HCT116 (cell line): Measurements from ENCODE around the gene RELB. TPM values are rescaled to one million over a fixed set of nuclear protein-coding genes. Genes with fewer than 3 reads are reported as not detected.

Experiments used
- ATAC-seq: fragments of 200-7000 bp; cut with Tn5 transposase; 2 replicates; pipeline ENCODE4 v1.9.1; 2020; ENCODE audit warnings: mild to moderate bottlenecking, moderate library complexity
- BruUV-seq: library from RNA; stranded (reverse); fragments of 400-500 nt; replicated peaks from 2 replicates; lab custom pipeline; 2021; lab: Mats Ljungman, UMichigan
- CTCF ChIA-PET: fragments of 300-600 bp; sonication (Branson Sonifier 250); formaldehyde crosslinking; loops from one replicate; lab custom pipeline; 2021; ENCODE audit warnings: antibody characterized with exemption; lab: Charles Lee
- POLR2A ChIA-PET: fragments of 300-600, 350-600 bp; sonication (Branson Sonifier 250); formaldehyde crosslinking; loops from one replicate; lab custom pipeline; 2021; ENCODE audit warnings: antibody characterized with exemption; lab: Charles Lee
- RAD21 ChIA-PET, 2 experiments: fragments of 300-600 bp; sonication (Branson Sonifier 250); formaldehyde crosslinking; loops; one replicate each; lab custom pipeline; 2023; ENCODE audit warnings: low total read pairs in 2 of 2; ENCODE audit not compliant: uncharacterized antibody in 2 of 2, unreplicated experiment in 2 of 2, low non-redundant PET in 1 of 2; lab: Charles Lee
- DNase-seq: peaks from one replicate; pipeline ENCODE4 v3.0.0-alpha.2; 2010; ENCODE audit warnings: low read depth, low spot score
- H2AFZ ChIP-seq: fragments of 200-600 bp; shearing (Covaris generic), sonication (generic); 2 replicates; pipeline ENCODE4 v1.6.1; 2017; ENCODE audit warnings: low read depth, mixed run types, mixed read lengths, antibody characterized with exemption, low read length; ENCODE audit not compliant: poor library complexity, severe bottlenecking
- H3K27ac ChIP-seq: 2 replicates; pipeline ENCODE4 v1.5.1; 2012; ENCODE audit warnings: low read depth, low read length
- H3K27me3 ChIP-seq: fragments of 200-600 bp; sonication (generic); 2 replicates; pipeline ENCODE4 v1.6.1; 2016; ENCODE audit warnings: mixed run types, low read length, mixed read lengths; ENCODE audit not compliant: insufficient read depth
- H3K36me3 ChIP-seq, 2 experiments: fragments of 200-500 bp in 1 of 2; fragments of 200-600 bp in 1 of 2; sonication (Bioruptor generic) in 1 of 2; sonication (generic) in 1 of 2; 2 replicates each; pipeline versions ENCODE4 v1.5.1 to v1.6.1; 2014 to 2016; ENCODE audit warnings: low read length in 2 of 2, inconsistent platforms in 1 of 2, mixed read lengths in 1 of 2, mixed run types in 1 of 2; ENCODE audit not compliant: insufficient read depth in 2 of 2, control insufficient read depth in 1 of 2
- H3K4me1 ChIP-seq, 2 experiments: fragments of 200-600 bp in 1 of 2; sonication (generic) in 1 of 2; 2 replicates each; pipeline versions ENCODE4 v1.5.1 to v1.6.1; 2012 to 2017; ENCODE audit warnings: low read length in 2 of 2, inconsistent platforms in 1 of 2, mild to moderate bottlenecking in 1 of 2, mixed read lengths in 1 of 2, mixed run types in 1 of 2, moderate library complexity in 1 of 2; ENCODE audit not compliant: insufficient read depth in 2 of 2, control insufficient read depth in 1 of 2
- H3K4me2 ChIP-seq: fragments of 200-600 bp; sonication (generic); 2 replicates; pipeline ENCODE4 v1.6.1; 2017; ENCODE audit warnings: mixed run types, low read length, mixed read lengths
- H3K4me3 ChIP-seq, 2 experiments: fragments of 200-600 bp in 1 of 2; sonication (generic) in 1 of 2; replicated peaks in 1 of 2; 2 replicates each; pipeline ENCODE4 v1.5.1; 2011 to 2016; ENCODE audit warnings: low read length in 2 of 2, control low read depth in 1 of 2, low read depth in 1 of 2, mild to moderate bottlenecking in 1 of 2, mixed read lengths in 1 of 2, mixed run types in 1 of 2
- H3K79me2 ChIP-seq: fragments of 200-600 bp; sonication (generic); 2 replicates; pipeline ENCODE4 v1.6.1; 2017; ENCODE audit warnings: mild to moderate bottlenecking, mixed run types, low read length, moderate library complexity, mixed read lengths; ENCODE audit not compliant: insufficient read depth
- H3K9ac ChIP-seq: fragments of 200-600 bp; sonication (generic); 2 replicates; pipeline ENCODE4 v1.6.1; 2016; ENCODE audit warnings: low read length, mixed read lengths
- H3K9me2 ChIP-seq: fragments of 200-600 bp; sonication (generic), shearing (Covaris generic); 2 replicates; pipeline ENCODE4 v1.6.1; 2017; ENCODE audit warnings: mixed run types, mild to moderate bottlenecking, moderate library complexity; ENCODE audit not compliant: insufficient read depth
- H3K9me3 ChIP-seq, 2 experiments: fragments of 200-500 bp in 1 of 2; fragments of 200-600 bp in 1 of 2; sonication (Bioruptor generic) in 1 of 2; sonication (generic) in 1 of 2; 2 replicates each; pipeline ENCODE4 v1.6.1; 2014 to 2017; ENCODE audit warnings: low read length in 2 of 2, mixed read lengths in 2 of 2, inconsistent platforms in 1 of 2, low read depth in 1 of 2, mild to moderate bottlenecking in 1 of 2, mixed run types in 1 of 2, moderate library complexity in 1 of 2; ENCODE audit not compliant: control insufficient read depth in 1 of 2, insufficient read depth in 1 of 2
- H4K20me1 ChIP-seq: fragments of 200-600 bp; sonication (generic), shearing (Covaris generic); 2 replicates; pipeline ENCODE4 v1.6.1; 2017; ENCODE audit warnings: mixed run types, mild to moderate bottlenecking, moderate library complexity; ENCODE audit not compliant: insufficient read depth
- ATF3 ChIP-seq: IDR thresholded peaks from 2 replicates; pipeline ENCODE4 v1.6.1; 2012
- CBX3 ChIP-seq: IDR thresholded peaks from 2 replicates; pipeline ENCODE4 v1.6.1; 2012; ENCODE audit warnings: low read depth
- CEBPB ChIP-seq: IDR thresholded peaks from 2 replicates; pipeline ENCODE4 v1.6.1; 2012; ENCODE audit warnings: low read depth
- CTCF ChIP-seq, 3 experiments: fragments of 200-600 bp in 1 of 3; sonication (generic) in 1 of 3; IDR thresholded peaks in 2 of 3; conservative IDR thresholded peaks in 1 of 3; 2 replicates each; pipeline ENCODE4 v1.5.1; 2012 to 2017; ENCODE audit warnings: low read depth in 2 of 3, low read length in 2 of 3, antibody characterized with exemption in 1 of 3, borderline replicate concordance in 1 of 3, control low read depth in 1 of 3, mild to moderate bottlenecking in 1 of 3, mixed read lengths in 1 of 3, mixed run types in 1 of 3, moderate library complexity in 1 of 3; ENCODE audit not compliant: insufficient read depth in 1 of 3
- EGR1 ChIP-seq: IDR thresholded peaks from 2 replicates; pipeline ENCODE4 v1.6.1; 2012; ENCODE audit warnings: low read depth
- ELF1 ChIP-seq: IDR thresholded peaks from 2 replicates; pipeline ENCODE4 v1.6.1; 2012; ENCODE audit warnings: low read depth, borderline replicate concordance
- EZH2 ChIP-seq: fragments of 200-600 bp; sonication (generic); IDR thresholded peaks from 2 replicates; pipeline ENCODE4 v1.6.1; 2017; ENCODE audit warnings: antibody characterized with exemption, mixed run types
- EZH2phosphoT487 ChIP-seq: fragments of 200-600 bp; IDR thresholded peaks from 2 replicates; pipeline ENCODE4 v1.6.1; 2018; ENCODE audit warnings: antibody characterized with exemption, borderline replicate concordance
- FOSL1 ChIP-seq: IDR thresholded peaks from 2 replicates; pipeline ENCODE4 v1.6.1; 2012; ENCODE audit warnings: low read depth
- POLR2A ChIP-seq: IDR thresholded peaks from 2 replicates; pipeline ENCODE4 v1.7.0; 2011; ENCODE audit warnings: borderline replicate concordance; ENCODE audit not compliant: insufficient read depth, insufficient read length; ENCODE audit errors: extremely low read depth
- RAD21 ChIP-seq: IDR thresholded peaks from 2 replicates; pipeline ENCODE4 v1.6.1; 2012; ENCODE audit warnings: low read depth, mild to moderate bottlenecking
- REST ChIP-seq: IDR thresholded peaks from 2 replicates; pipeline ENCODE4 v1.6.1; 2012; ENCODE audit warnings: low read depth
- SIN3A ChIP-seq: IDR thresholded peaks from 2 replicates; pipeline ENCODE4 v1.6.1; 2012; ENCODE audit warnings: low read depth
- SP1 ChIP-seq: IDR thresholded peaks from 2 replicates; pipeline ENCODE4 v1.6.1; 2012; ENCODE audit warnings: low read depth
- SRF ChIP-seq: IDR thresholded peaks from 2 replicates; pipeline ENCODE4 v1.6.1; 2012; ENCODE audit warnings: low read depth
- YY1 ChIP-seq: IDR thresholded peaks from 2 replicates; pipeline ENCODE4 v1.6.1; 2011; ENCODE audit warnings: low read length, low read depth, moderate library complexity, mild to moderate bottlenecking; ENCODE audit not compliant: insufficient replicate concordance; ENCODE audit errors: extremely low read depth
- ZBTB33 ChIP-seq: IDR thresholded peaks from 2 replicates; pipeline ENCODE4 v1.6.1; 2011; ENCODE audit warnings: mild to moderate bottlenecking, low read length, moderate library complexity; ENCODE audit not compliant: insufficient replicate concordance; ENCODE audit errors: extremely low read depth
- ZNF274 ChIP-seq: fragments of 200-500 bp; sonication (Bioruptor generic); IDR thresholded peaks from 2 replicates; pipeline ENCODE4 v1.6.1; 2014; ENCODE audit warnings: mild to moderate bottlenecking, low read depth, low read length, inconsistent platforms
- intact Hi-C: fragments of 100-400 bp; cut with micrococcal nuclease; formaldehyde crosslinking; loops from 2 replicates; pipeline ENCODE4 v1.10.0; 2022
- total RNA-seq: library from RNA; stranded (reverse); gene quantifications from one replicate; pipeline ENCODE4 v1.2.1, GENCODE V29; 2021; ENCODE audit not compliant: unreplicated experiment
- TF ChIP-seq, protein P1 (sequence below): IDR thresholded peaks from 2 replicates; pipeline ENCODE4 v1.6.1; 2012

Gene RELB
- total RNA-seq, 1 experiment from 2014 or later = 12.9 TPM

DNA sequence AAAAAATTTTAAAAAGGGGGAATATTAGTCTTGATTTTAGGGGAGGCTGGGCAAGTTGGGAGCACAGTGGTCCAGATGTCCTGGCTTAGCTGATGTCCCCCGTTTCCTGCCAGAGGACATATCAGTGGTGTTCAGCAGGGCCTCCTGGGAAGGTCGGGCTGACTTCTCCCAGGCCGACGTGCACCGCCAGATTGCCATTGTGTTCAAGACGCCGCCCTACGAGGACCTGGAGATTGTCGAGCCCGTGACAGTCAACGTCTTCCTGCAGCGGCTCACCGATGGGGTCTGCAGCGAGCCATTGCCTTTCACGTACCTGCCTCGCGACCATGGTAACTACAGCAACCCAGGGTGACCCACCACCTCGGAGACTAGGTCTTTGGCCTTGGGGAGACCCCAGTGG, 31.2 kb downstream of the RELB start:
- POLR2A ChIA-PET = no interaction called here
- intact Hi-C loops = no loop called here

More for the DNA sequence above, 31.2 kb downstream of the RELB start:
- no TSS peak for BruUV-seq
- H2AFZ ChIP-seq = no peak overlapping the region
- no peak for ATAC-seq
- no peaks in the 10 kb centered on the region for H3K4me1 ChIP-seq
- no peaks in the 10 kb centered on the region for H3K36me3 ChIP-seq
- no peaks in the 10 kb centered on the region for H4K20me1 ChIP-seq
- TF ChIP-seq SP1 (no peak), EGR1 (no peak), REST (no peak), EZH2phosphoT487 (no peak), CBX3 (no peak), ZNF274 (no peak), POLR2A (no peak), ELF1 (no peak), RAD21 (no peak), CEBPB (no peak), YY1 (no peak), ZBTB33 (no peak), FOSL1 (no peak), SRF (no peak), SIN3A (no peak), ATF3 (no peak), EZH2 (no peak), CTCF (IDR thresholded peaks at IDR 0.05 in 2 of 3, conservative IDR thresholded peaks at IDR 0.05 in 1 of 3; ENCODE audit: borderline replicate concordance in 1 of 3, insufficient read depth in 1 of 3, low read depth in 2 of 3, low read length in 2 of 3) (no peak)
- TF ChIP-seq, protein P1, sequence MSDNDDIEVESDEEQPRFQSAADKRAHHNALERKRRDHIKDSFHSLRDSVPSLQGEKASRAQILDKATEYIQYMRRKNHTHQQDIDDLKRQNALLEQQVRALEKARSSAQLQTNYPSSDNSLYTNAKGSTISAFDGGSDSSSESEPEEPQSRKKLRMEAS = no peak
- TF ChIP-seq, all 23 proteins: peak for 0
- CTCF ChIA-PET = no interaction called here
- Histone ChIP-seq H3K9me3 (no peaks in the 10 kb centered on the region), H3K4me3 (no peak overlapping the region), H3K9ac (no peak overlapping the region), H3K27ac (no peak overlapping the region), H3K4me2 (no peak overlapping the region), H3K27me3 (no peaks in the 10 kb centered on the region), H3K9me2 (no peaks in the 10 kb centered on the region), H3K79me2 (no peaks in the 10 kb centered on the region)
- no peak for DNase-seq
- RAD21 ChIA-PET = no interaction called here
